A549 (cell line): ENCODE measurements around the gene PTPN6. TPM values are rescaled to one million over a fixed set of nuclear protein-coding genes. Genes with fewer than 3 reads are reported as not detected.
A peak's percentile ranks its signal among the peaks of the same experiment; 100 is the strongest.

Source experiments
- ATAC-seq, 2 experiments: fragments of 200-7000 bp in 1 of 2; fragments of >200 bp in 1 of 2; cut with Nextera tagmentation in 1 of 2; cut with Tn5 transposase in 1 of 2; 3 replicates each; pipeline versions ENCODE4 v1.8.0 to v1.9.1; 2018 to 2020; ENCODE audit warnings: mild to moderate bottlenecking in 1 of 2, moderate library complexity in 1 of 2
- CTCF ChIA-PET: fragments of 300-600 bp; sonication (Branson Sonifier 250); formaldehyde crosslinking; extraction: SDS; loops from one replicate; lab custom pipeline; 2021; ENCODE audit warnings: antibody characterized with exemption, inconsistent platforms; lab: Yijun Ruan, JAX
- POLR2A ChIA-PET: fragments of 350-600 bp; formaldehyde crosslinking; extraction: SDS; loops from one replicate; lab custom pipeline; 2021; ENCODE audit warnings: antibody characterized with exemption, inconsistent platforms; lab: Yijun Ruan, JAX
- DNase-seq, 2 experiments: peaks; one replicate each; pipeline versions ENCODE4 v3.0.0 to v3.0.0-alpha.2; 2011 to 2016; ENCODE audit warnings: low read depth in 1 of 2, low spot score in 1 of 2
- FAIRE-seq: peaks from 2 replicates; lab custom pipeline; 2011; peaks lifted over from hg19 to GRCh38; lab: Jason Lieb, UNC
- H3K27ac ChIP-seq, 2 experiments: fragments of >200 bp; sonication (Bioruptor Twin); formaldehyde crosslinking; 3 replicates each; pipeline ENCODE4 v1.5.1; 2016 to 2017
- H3K4me1 ChIP-seq: fragments of >200 bp; sonication (Bioruptor Twin); formaldehyde crosslinking; 3 replicates; pipeline ENCODE4 v1.6.1; 2016
- H3K4me2 ChIP-seq: fragments of >200 bp; sonication (Bioruptor Twin); formaldehyde crosslinking; 3 replicates; pipeline ENCODE4 v1.6.1; 2016
- H3K4me3 ChIP-seq: fragments of >200 bp; sonication (Bioruptor Twin); formaldehyde crosslinking; 3 replicates; pipeline ENCODE4 v1.5.1; 2016
- H3K9me3 ChIP-seq: fragments of >200 bp; sonication (Bioruptor Twin); formaldehyde crosslinking; 3 replicates; pipeline ENCODE4 v1.6.1; 2016
- BCL3 ChIP-seq: fragments of >200 bp; sonication (Bioruptor Twin); formaldehyde crosslinking; IDR thresholded peaks from 3 replicates; pipeline ENCODE4 v1.6.1; 2016
- BHLHE40 ChIP-seq: IDR thresholded peaks from 2 replicates; pipeline ENCODE4 v1.6.1; 2012; ENCODE audit warnings: low read depth, low read length, inconsistent platforms
- CBX8 ChIP-seq: fragments of 200-600 bp; sonication (generic); IDR thresholded peaks from 2 replicates; pipeline ENCODE4 v1.6.1; 2016
- ELK1 ChIP-seq: fragments of 150-350 bp; IDR thresholded peaks from 2 replicates; pipeline ENCODE4 v1.6.1; 2014; ENCODE audit warnings: low read depth, mild to moderate bottlenecking, low read length
- ESRRA ChIP-seq: fragments of 150-350 bp; IDR thresholded peaks from 2 replicates; pipeline ENCODE4 v1.6.1; 2014; ENCODE audit warnings: mild to moderate bottlenecking, low read length, borderline replicate concordance
- HEYL ChIP-seq: fragments of 250-450 bp; sonication (Bioruptor Pico); IDR thresholded peaks from 2 replicates; pipeline ENCODE4 v1.8.0; 2021; ENCODE audit warnings: mild to moderate bottlenecking, moderate library complexity
- JUN ChIP-seq, 2 experiments: fragments of >200 bp; sonication (Bioruptor Twin); formaldehyde crosslinking; IDR thresholded peaks; 2 replicates in 1 of 2; 3 replicates in 1 of 2; pipeline ENCODE4 v1.6.1; 2016 to 2017
- KDM1A ChIP-seq: fragments of 200-600 bp; sonication (generic); IDR thresholded peaks from 2 replicates; pipeline ENCODE4 v1.6.1; 2016; ENCODE audit warnings: low read depth, mild to moderate bottlenecking
- KDM5A ChIP-seq: fragments of 200-600 bp; sonication (generic); IDR thresholded peaks from 2 replicates; pipeline ENCODE4 v1.6.1; 2016; ENCODE audit warnings: antibody characterized with exemption, mild to moderate bottlenecking
- MAFK ChIP-seq: fragments of 450-650 bp; IDR thresholded peaks from 2 replicates; pipeline ENCODE4 v1.6.1; 2014; ENCODE audit not compliant: partially characterized antibody
- PHF8 ChIP-seq: fragments of 200-600 bp; sonication (generic); IDR thresholded peaks from 2 replicates; pipeline ENCODE4 v1.6.1; 2016; ENCODE audit warnings: low read depth, mild to moderate bottlenecking, antibody characterized with exemption, moderate library complexity, borderline replicate concordance
- POLR2A ChIP-seq: IDR thresholded peaks from 2 replicates; pipeline ENCODE4 v1.6.1; 2012; ENCODE audit warnings: mild to moderate bottlenecking, low read length
- POLR2AphosphoS2 ChIP-seq: conservative IDR thresholded peaks from 2 replicates; pipeline ENCODE4 v1.6.1; 2012; ENCODE audit warnings: low read length, improper control_type of control experiment, inconsistent platforms
- RCOR1 ChIP-seq: fragments of 150-350 bp; IDR thresholded peaks from 2 replicates; pipeline ENCODE4 v1.6.1; 2014; ENCODE audit warnings: antibody characterized with exemption, low read length, low read depth
- REST ChIP-seq: fragments of 200-600 bp; sonication (generic); IDR thresholded peaks from 2 replicates; pipeline ENCODE4 v1.6.1; 2016; ENCODE audit warnings: antibody characterized with exemption, mild to moderate bottlenecking, moderate library complexity
- RNF2 ChIP-seq: fragments of 200-600 bp; sonication (generic); IDR thresholded peaks from 2 replicates; pipeline ENCODE4 v1.6.1; 2016; ENCODE audit warnings: low read depth, mild to moderate bottlenecking, antibody characterized with exemption, moderate library complexity, borderline replicate concordance
- SREBF2 ChIP-seq: fragments of 450-650 bp; IDR thresholded peaks from 2 replicates; pipeline ENCODE4 v1.6.1; 2014; ENCODE audit warnings: mild to moderate bottlenecking, moderate library complexity
- ZC3H11A ChIP-seq: fragments of 450-650 bp; IDR thresholded peaks from 2 replicates; pipeline ENCODE4 v1.6.1; 2014; ENCODE audit warnings: antibody characterized with exemption, mild to moderate bottlenecking
- WGBS: methylation state at CpG from one replicate; pipeline ENCODE4 v1.1.6; 2017; ENCODE audit errors: missing lambda C conversion rate; 5-methylcytosine and 5-hydroxymethylcytosine counted together
- polyA plus RNA-seq, 4 experiments: library from polyadenylated mRNA; depleted of rRNA in 3 of 4; stranded (reverse); fragments of >200 nt; fragmentation: RNase III in 1 of 4; extraction: RNeasy Plus Mini Kit Qiagen cat#74134 plus additional on column Dnase treatment in 1 of 4; gene quantifications; 2 replicates in 3 of 4; 3 replicates in 1 of 4; pipeline ENCODE4 v1.2.3, GENCODE V29; 2011 to 2017
- TF ChIP-seq, protein P1 (sequence below): fragments of >200 bp; sonication (Bioruptor Twin); formaldehyde crosslinking; IDR thresholded peaks from 3 replicates; pipeline ENCODE4 v1.5.1; 2016
- TF ChIP-seq, protein P2 (sequence below): IDR thresholded peaks from 2 replicates; pipeline ENCODE4 v1.6.1; 2012

PTPN6 gene
- polyA plus RNA-seq, 2 of the 4 experiments (the other 2 are of a cell fraction), result 15.1 to 18.9 TPM

GRCh38 chr12:6978188-6978587 is 27.0 kb downstream of the PTPN6 start:
- no peaks in the 10 kb centered on the region for H3K4me1 ChIP-seq
- TF ChIP-seq POLR2A (no peak), PHF8 (no peak), POLR2AphosphoS2 (no peak), RCOR1 (no peak), KDM1A (no peak), JUN (IDR thresholded peaks at IDR 0.05) (no peak), SREBF2 (no peak), BCL3 (no peak)
- ChIA-PET CTCF (interaction anchor here (0.6 to 4.9 kb wide), 9 partner anchors 10 to 363 kb away, joined by 3 to 24 read pairs (median 3); partner anchors contain the start of genes C12orf57 and RNU7-1), POLR2A (interaction anchor here (1.1 to 2.1 kb wide), 3 partner anchors 17 to 98 kb away, joined by 3 to 7 read pairs (median 5); no protein-coding TSS in a partner anchor)
- H3K4me2 ChIP-seq, result no peak overlapping the region
- ATAC-seq (no peak), DNase-seq (no peak), FAIRE-seq (no peak)
- 90% methylated on average over 6 of the region's 6 CpGs for WGBS
- H3K27ac ChIP-seq, result peak overlapping the region in 1 of 2 experiments; percentile 7; a peak in 1 of 6 replicates
- H3K9me3 ChIP-seq, result no peaks in the 10 kb centered on the region
- no peak overlapping the region for H3K4me3 ChIP-seq

GRCh38 chr12:6978611-6979011 is 27.5 kb downstream of the PTPN6 start:
- CTCF ChIA-PET, result interaction anchor here (1.1 to 4.9 kb wide), 5 partner anchors 9 to 47 kb away, joined by 3 to 24 read pairs (median 4); partner anchors contain the start of genes C12orf57 and RNU7-1
- peak in 1 of 2 experiments; percentile 35; a peak in 2 of 6 replicates for ATAC-seq
- TF ChIP-seq BCL3 (no peak), MAFK (peak; percentile 38)
- H3K4me2 ChIP-seq, result no peak overlapping the region
- no peak for DNase-seq
- POLR2A ChIA-PET, result interaction anchor here (1.6 to 2.1 kb wide), 2 partner anchors 17 to 34 kb away, joined by 5 to 7 read pairs; no protein-coding TSS in a partner anchor
- no peaks in the 10 kb centered on the region for H3K4me1 ChIP-seq
- no peak overlapping the region for H3K4me3 ChIP-seq
- H3K27ac ChIP-seq, result peak overlapping the region in 1 of 2 experiments; percentile 7; a peak in 1 of 6 replicates
- no peaks in the 10 kb centered on the region for H3K9me3 ChIP-seq
- WGBS, result 89% methylated on average over 3 of the region's 3 CpGs
- no peak for FAIRE-seq

DNA sequence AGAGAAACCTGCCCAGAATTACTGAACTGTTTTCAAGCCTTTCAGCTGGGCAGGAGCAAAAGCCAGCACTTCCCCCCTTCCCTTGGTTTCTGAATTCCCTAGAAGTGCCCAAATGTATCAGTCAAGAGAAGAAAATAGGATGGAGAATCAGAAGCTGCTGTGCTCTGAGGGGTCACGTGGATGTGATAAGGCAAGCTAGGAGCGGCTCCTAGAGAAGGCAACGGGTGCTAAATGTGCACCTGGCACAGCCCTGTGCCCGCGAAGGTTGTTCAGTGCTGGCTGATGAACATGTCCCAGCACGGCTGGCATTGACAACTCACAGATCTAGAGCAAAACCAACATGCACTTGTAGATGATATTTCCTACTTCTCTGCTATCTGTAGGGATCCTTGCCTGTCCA is 27.9 kb downstream of the PTPN6 start:
- DNase-seq (no peak), ATAC-seq (no peak; a peak in 2 of 6 replicates), FAIRE-seq (no peak)
- no peaks in the 10 kb centered on the region for H3K9me3 ChIP-seq
- H3K4me1 ChIP-seq, result no peaks in the 10 kb centered on the region
- POLR2A ChIA-PET, result interaction anchor here (2.1 kb wide), 1 partner anchor 18 kb away, joined by 5 read pairs; no protein-coding TSS in a partner anchor
- WGBS, result 93% methylated on average over 6 of the region's 6 CpGs
- CTCF ChIA-PET, result interaction anchor here (1.1 to 2.3 kb wide), 3 partner anchors 9 to 35 kb away, joined by 3 to 6 read pairs (median 4); partner anchors contain the start of genes C12orf57 and RNU7-1
- H3K4me3 ChIP-seq, result no peak overlapping the region
- H3K27ac ChIP-seq, result no peak overlapping the region
- H3K4me2 ChIP-seq, result no peak overlapping the region
- TF ChIP-seq HEYL (no peak), REST (no peak), BHLHE40 (no peak), ZC3H11A (no peak), KDM5A (no peak), RNF2 (no peak), CBX8 (no peak), ELK1 (no peak), ESRRA (no peak)
- TF ChIP-seq, protein P1, sequence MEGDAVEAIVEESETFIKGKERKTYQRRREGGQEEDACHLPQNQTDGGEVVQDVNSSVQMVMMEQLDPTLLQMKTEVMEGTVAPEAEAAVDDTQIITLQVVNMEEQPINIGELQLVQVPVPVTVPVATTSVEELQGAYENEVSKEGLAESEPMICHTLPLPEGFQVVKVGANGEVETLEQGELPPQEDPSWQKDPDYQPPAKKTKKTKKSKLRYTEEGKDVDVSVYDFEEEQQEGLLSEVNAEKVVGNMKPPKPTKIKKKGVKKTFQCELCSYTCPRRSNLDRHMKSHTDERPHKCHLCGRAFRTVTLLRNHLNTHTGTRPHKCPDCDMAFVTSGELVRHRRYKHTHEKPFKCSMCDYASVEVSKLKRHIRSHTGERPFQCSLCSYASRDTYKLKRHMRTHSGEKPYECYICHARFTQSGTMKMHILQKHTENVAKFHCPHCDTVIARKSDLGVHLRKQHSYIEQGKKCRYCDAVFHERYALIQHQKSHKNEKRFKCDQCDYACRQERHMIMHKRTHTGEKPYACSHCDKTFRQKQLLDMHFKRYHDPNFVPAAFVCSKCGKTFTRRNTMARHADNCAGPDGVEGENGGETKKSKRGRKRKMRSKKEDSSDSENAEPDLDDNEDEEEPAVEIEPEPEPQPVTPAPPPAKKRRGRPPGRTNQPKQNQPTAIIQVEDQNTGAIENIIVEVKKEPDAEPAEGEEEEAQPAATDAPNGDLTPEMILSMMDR, result no peak
- TF ChIP-seq, protein P2, sequence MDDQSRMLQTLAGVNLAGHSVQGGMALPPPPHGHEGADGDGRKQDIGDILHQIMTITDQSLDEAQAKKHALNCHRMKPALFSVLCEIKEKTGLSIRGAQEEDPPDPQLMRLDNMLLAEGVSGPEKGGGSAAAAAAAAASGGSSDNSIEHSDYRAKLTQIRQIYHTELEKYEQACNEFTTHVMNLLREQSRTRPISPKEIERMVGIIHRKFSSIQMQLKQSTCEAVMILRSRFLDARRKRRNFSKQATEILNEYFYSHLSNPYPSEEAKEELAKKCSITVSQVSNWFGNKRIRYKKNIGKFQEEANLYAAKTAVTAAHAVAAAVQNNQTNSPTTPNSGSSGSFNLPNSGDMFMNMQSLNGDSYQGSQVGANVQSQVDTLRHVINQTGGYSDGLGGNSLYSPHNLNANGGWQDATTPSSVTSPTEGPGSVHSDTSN, result no peak
